Measurements from ENCODE around the gene RHEB. TPM values are rescaled to one million over a fixed set of nuclear protein-coding genes. Genes with fewer than 3 reads are reported as not detected.

The RHEB gene
- total RNA-seq, 1 experiment from 2014 or later, result 114 TPM

DNA sequence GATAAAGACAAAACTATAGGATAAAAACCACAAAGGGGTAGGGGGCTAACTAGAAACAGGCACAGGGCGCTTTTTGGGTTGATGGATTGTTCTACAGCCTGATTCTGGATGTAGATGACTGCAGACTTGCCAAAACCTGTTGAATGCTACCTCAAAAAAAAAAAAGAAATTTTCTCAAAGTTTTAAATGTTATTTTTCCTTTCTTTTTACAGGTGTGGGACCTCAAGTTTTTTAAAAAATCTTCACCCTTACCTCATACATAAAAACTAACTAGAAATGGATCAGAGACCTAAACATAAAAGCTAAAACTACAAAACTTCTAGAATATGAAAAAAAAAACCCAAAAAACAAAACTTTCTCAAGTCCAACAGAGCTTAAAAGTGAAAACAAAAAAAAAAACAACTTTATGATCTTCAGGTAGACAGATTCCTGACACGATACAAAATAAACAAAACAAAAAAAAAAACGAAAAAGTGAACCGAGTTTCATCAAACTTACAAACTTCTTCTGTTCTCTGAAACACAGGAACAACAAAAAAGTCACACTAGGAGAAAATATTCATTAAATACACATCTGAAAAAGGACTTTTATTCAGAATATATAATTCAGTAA is 14.9 kb downstream of the RHEB start:
- Histone ChIP-seq H2BK12ac (ENCODE audit: insufficient read length, low read depth, low read length) (no peak overlapping the region), H3K4ac (ENCODE audit: low read depth, low read length) (no peak overlapping the region), H3K4me1 (ENCODE audit: insufficient read depth, low read length) (peaks cover 15% of the 10 kb centered on the region; the same call in 1 of the 2 replicates), H4K5ac (ENCODE audit: insufficient read length, low read depth, low read length) (no peak overlapping the region), H2BK5ac (ENCODE audit: insufficient read length, low read length) (no peak overlapping the region), H3K27ac (ENCODE audit: insufficient read length, low read depth, low read length) (no peak overlapping the region), H3K23me2 (ENCODE audit: insufficient read length, low read depth, low read length, poor library complexity, severe bottlenecking) (no peaks in the 10 kb centered on the region), H3K9me3 (ENCODE audit: control insufficient read depth, low read depth, low read length) (no peaks in the 10 kb centered on the region), H2BK20ac (ENCODE audit: low read depth, low read length, poor library complexity, severe bottlenecking) (no peak overlapping the region), H3K79me2 (ENCODE audit: insufficient read depth, low read length) (peaks cover 67% of the 10 kb centered on the region; the same call in 1 of the 2 replicates), H3K56ac (ENCODE audit: insufficient read length, low read depth, low read length) (no peak overlapping the region), H3K4me2 (ENCODE audit: insufficient read depth, insufficient read length, low read length) (no peak overlapping the region), H4K20me1 (ENCODE audit: control insufficient read depth, insufficient read depth, insufficient read length) (no peaks in the 10 kb centered on the region), H2AFZ (ENCODE audit: low read length) (no peak overlapping the region), H4K91ac (ENCODE audit: insufficient read length, low read depth, low read length) (no peak overlapping the region), H3K18ac (ENCODE audit: insufficient read length, low read depth, low read length) (no peak overlapping the region), H2AK5ac (ENCODE audit: insufficient read length, low read length) (no peak overlapping the region), H3T11ph (ENCODE audit: low read length) (no peak overlapping the region), H3K9ac (ENCODE audit: extremely low read depth, insufficient read length, low read length) (no peak overlapping the region), H2BK15ac (ENCODE audit: low read depth, low read length) (no peak overlapping the region), H3K79me1 (ENCODE audit: insufficient read depth, low read depth, low read length, poor library complexity, severe bottlenecking) (peaks cover 3% of the 10 kb centered on the region), H3K23ac (ENCODE audit: insufficient read length, low read depth, low read length) (no peak overlapping the region), H2BK120ac (ENCODE audit: low read depth, low read length, poor library complexity, severe bottlenecking) (no peak overlapping the region), H3K14ac (ENCODE audit: insufficient read depth, low read length) (no peak overlapping the region), H3K27me3 (ENCODE audit: insufficient read depth, low read length) (no peaks in the 10 kb centered on the region), H4K8ac (replicated peaks; ENCODE audit: insufficient read length, low read depth, low read length) (no peak overlapping the region)
- Mint-ChIP-seq H3K4me3 (no peak overlapping the region), H3K4me1 (peaks cover 64 to 67% of the 10 kb centered on the region in 2 experiments), H3K27me3 (ENCODE audit: low read depth) (no peaks in the 10 kb centered on the region), H3K9me3 (no peaks in the 10 kb centered on the region), H3K27ac (peak overlapping the region in 1 of 3 experiments; percentile 70; a peak in 1 of 7 replicates), H3K36me3 (ENCODE audit: insufficient read depth in 1 of 3, low read depth in 3 of 3) (peaks cover 0 to 7% (median 3%) of the 10 kb centered on the region in 3 experiments; a peak in 3 of 7 replicates)
- no CpG with 5 or more reads among the region's 4 CpGs for WGBS (ENCODE audit: extremely low coverage, insufficient read length, low lambda C conversion rate)
- TF ChIP-seq, protein P1, sequence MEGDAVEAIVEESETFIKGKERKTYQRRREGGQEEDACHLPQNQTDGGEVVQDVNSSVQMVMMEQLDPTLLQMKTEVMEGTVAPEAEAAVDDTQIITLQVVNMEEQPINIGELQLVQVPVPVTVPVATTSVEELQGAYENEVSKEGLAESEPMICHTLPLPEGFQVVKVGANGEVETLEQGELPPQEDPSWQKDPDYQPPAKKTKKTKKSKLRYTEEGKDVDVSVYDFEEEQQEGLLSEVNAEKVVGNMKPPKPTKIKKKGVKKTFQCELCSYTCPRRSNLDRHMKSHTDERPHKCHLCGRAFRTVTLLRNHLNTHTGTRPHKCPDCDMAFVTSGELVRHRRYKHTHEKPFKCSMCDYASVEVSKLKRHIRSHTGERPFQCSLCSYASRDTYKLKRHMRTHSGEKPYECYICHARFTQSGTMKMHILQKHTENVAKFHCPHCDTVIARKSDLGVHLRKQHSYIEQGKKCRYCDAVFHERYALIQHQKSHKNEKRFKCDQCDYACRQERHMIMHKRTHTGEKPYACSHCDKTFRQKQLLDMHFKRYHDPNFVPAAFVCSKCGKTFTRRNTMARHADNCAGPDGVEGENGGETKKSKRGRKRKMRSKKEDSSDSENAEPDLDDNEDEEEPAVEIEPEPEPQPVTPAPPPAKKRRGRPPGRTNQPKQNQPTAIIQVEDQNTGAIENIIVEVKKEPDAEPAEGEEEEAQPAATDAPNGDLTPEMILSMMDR (conservative IDR thresholded peaks at IDR 0.05), result no peak
- no peak for DNase-seq

Measured in H9 (cell line).